Right renal cortex interstitium (tissue), 3 donors: ENCODE measurements around the gene PI4K2A. TPM values are rescaled to one million over a fixed set of nuclear protein-coding genes. Genes with fewer than 3 reads are reported as not detected.

Source experiments
- DNase-seq, 3 donors: peaks; one replicate each; pipeline ENCODE4 v3.0.0-alpha.2; 2013; ENCODE audit warnings: low read depth in 3 of 3, low spot score in 2 of 3
- polyA plus RNA-seq, 3 donors: library from polyadenylated mRNA; unstranded; fragments of 120-200 nt; gene quantifications; one replicate each; pipeline ENCODE4 v1.2.1, GENCODE V29; 2013; ENCODE audit not compliant: insufficient read length in 3 of 3

The PI4K2A gene
- polyA plus RNA-seq, 3 donors, result 20.3 to 22.0 (median 20.3) TPM

- no peak for DNase-seq
Observed at GRCh38 chr10:97723001-97723400, 82.5 kb downstream of the PI4K2A start.

DNA sequence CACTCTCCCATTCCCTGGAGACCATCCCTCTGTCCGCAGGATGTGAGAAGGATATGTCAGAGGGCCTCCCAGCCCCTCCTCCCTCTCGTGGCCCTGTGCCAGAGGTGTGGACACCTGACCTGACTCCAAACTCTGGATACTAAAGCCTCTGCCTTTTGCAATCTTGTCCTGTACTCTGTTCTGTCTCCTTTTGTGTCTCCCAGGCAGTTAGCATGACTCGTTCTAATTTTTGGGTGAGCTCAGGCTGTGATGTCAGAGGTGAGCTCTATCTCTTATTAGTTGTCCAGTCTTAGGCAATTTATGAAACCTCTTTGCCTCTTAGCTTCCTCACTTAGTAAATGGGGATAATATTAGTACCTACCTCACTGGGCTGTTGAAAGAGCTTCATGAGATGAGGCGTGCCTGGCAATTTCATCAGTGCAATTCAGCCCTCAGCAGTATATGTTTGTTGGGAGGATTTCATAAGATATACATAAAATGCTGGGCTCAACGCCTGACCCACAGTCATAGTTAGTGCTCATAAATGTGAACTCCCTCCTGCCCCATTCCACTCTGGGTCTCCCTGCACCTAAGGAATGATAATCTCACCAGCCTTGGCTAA, 84.0 kb downstream of the PI4K2A start:
- DNase-seq, result no peak

Other genes with a start within 250 kb of the PI4K2A start
- 10 to 100 TPM; 19.2 to 20.4 (median 20.1) TPM for gene RRP12, start 239.3 kb upstream of the PI4K2A start, polyA plus RNA-seq
- 100 to 1,000 TPM; 163 to 177 (median 174) TPM for gene PGAM1, start 214.5 kb upstream of the PI4K2A start, polyA plus RNA-seq
- gene EXOSC1, start 194.7 kb upstream of the PI4K2A start, polyA plus RNA-seq, result 10 to 100 TPM; 31.8 to 39.7 (median 34.4) TPM
- 10 to 100 TPM; 33.9 to 39.8 (median 37.5) TPM for gene ZDHHC16, start 194.5 kb upstream of the PI4K2A start, polyA plus RNA-seq
- gene MMS19, start 142.2 kb upstream of the PI4K2A start, polyA plus RNA-seq, result 10 to 100 TPM; 82.2 to 94.1 (median 84.4) TPM
- gene UBTD1, start 141.7 kb upstream of the PI4K2A start, polyA plus RNA-seq, result 1 to 10 TPM; 6.6 to 8.8 (median 7.0) TPM
- gene ANKRD2, start 67.9 kb upstream of the PI4K2A start, polyA plus RNA-seq, result under 1 TPM; 0.22 to 0.54 (median 0.40) TPM
- 10 to 100 TPM; 35.9 to 47.1 (median 45.2) TPM for gene HOGA1, start 56.3 kb upstream of the PI4K2A start, polyA plus RNA-seq
- gene C10orf62, start 51.0 kb upstream of the PI4K2A start, polyA plus RNA-seq, result under 1 TPM; 0.28 to 0.35 (median 0.33) TPM
- gene MORN4, start 7.2 kb upstream of the PI4K2A start, polyA plus RNA-seq, result 10 to 100 TPM; 20.3 to 24.2 (median 24.0) TPM
- gene AVPI1, start 46.6 kb downstream of the PI4K2A start, polyA plus RNA-seq, result 1 to 10 TPM; 4.1 to 4.7 (median 4.4) TPM
- 10 to 100 TPM; 43.2 to 46.2 (median 44.4) TPM for gene MARVELD1, start 73.1 kb downstream of the PI4K2A start, polyA plus RNA-seq
- gene ZFYVE27, start 96.5 kb downstream of the PI4K2A start, polyA plus RNA-seq, result 10 to 100 TPM; 21.4 to 22.6 (median 22.6) TPM
- under 1 TPM; 0.07 to 0.16 (median 0.08) TPM for gene SFRP5, start 131.3 kb downstream of the PI4K2A start, polyA plus RNA-seq
- under 1 TPM; 0.42 to 0.51 (median 0.50) TPM for gene GOLGA7B, start 209.2 kb downstream of the PI4K2A start, polyA plus RNA-seq